ENCODE data around the gene PARP15.
"Not testable (repeated sequence)": the region's sequence is repeated elsewhere in the genome, so short reads cannot be mapped to it uniquely, and the experiment has no call there.

PARP15 gene

DNA sequence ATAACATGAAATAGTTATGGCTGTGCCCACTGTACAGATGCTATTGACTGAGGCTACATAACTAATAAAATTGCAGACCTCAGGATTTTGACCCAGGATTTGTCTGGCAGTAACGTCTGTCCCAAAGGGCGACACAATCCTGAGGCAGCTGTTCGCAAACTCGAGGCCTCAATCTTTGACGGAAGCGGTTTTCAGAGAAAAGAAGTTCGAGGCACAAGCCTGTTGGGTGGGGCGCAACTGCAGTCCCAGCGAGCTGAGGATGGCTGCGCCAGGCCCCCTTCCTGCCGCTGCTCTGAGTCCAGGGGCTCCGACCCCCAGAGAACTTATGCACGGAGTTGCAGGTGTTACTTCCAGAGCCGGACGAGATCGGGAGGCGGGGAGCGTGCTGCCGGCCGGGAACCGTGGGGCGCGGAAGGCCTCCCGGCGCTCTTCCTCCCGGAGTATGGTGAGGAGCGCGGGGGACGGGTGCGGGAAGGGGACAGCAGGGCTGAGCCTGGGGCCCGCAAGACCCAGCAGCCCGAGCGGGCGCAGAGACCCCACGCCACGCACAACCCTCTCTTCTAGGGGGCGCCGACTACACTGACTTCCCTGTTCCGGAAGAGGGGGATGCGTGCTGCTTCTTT is at the start of gene PARP15:
Gene PARP15 (plus strand): TSS at position 242 of the 623 bp plus-strand sequence. CDS start 18 bp downstream, at position 260.
- DNase-seq = no peak

- DNase-seq = no peak
Observed at GRCh38 chr3:122530164-122530563, 47.3 kb upstream of the PARP15 start.

- DNase-seq = no peak
Observed at GRCh38 chr3:122533480-122533879, 44.0 kb upstream of the PARP15 start.

DNA sequence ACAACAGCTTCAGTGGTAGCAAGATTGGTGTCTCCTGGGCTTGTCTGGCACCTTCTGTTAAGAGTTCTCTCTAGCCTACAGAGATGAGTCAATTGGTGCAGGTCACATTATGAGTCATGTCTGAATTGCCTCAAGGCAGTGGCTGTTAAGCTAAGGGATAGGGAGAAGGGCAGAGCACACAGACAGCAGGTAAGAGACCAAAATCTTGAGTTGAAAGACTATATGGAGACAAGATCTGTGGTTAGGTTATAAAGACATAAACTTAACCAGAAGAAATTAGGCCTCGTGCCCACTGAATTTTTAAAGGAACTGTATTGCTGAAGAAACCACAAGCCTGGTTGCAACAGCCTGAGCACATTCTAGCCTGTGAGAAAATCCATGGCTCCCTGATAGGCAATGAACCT is 43.5 kb upstream of the PARP15 start:
- DNase-seq = no peak

- DNase-seq = no peak
Observed at GRCh38 chr3:122535964-122536631, 41.4 kb upstream of the PARP15 start.

GRCh38 chr3:122536632-122537001 is 40.8 kb upstream of the PARP15 start:
- DNase-seq = no peak

GRCh38 chr3:122538956-122539490 is 38.4 kb upstream of the PARP15 start:
- DNase-seq = no peak

DNA sequence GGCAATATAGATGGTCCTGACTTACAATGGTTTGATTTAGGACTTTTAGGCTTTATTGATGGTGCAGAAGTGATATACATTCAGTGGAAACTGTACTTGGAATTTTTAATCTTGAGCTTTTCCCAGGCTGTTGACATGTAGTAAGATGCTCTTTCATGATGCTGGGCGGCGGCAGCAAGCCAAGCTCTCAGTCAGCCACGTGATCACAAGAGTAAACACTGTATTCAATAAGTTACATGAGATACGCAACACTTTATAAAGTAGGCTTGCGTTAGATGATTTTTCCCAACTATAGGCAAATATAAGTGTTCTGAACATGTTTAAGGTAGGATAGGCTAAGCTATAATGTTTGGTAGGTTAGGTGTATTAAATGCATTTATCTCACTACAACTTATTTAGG is 31.3 kb upstream of the PARP15 start:
- DNase-seq = no peak

DNA sequence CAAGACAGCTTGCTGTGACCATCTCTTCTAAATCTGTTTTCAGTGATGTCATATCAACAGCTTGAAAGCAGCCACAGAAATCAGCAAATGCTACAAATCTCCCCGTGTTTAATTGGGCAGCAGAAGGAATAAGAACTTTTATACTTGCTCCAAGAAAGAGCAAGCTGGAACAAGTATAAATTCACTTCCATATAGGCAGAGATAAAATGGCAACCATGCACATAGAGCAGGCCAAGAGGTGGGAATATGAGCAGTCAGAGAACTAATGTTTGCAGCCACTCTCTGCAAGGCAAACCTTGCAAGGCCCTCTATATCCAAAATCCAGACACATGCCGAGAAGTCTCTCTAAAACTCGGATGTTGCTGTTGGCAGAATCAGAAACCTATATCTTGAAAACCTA is 29.4 kb upstream of the PARP15 start:
- no peak for DNase-seq

- DNase-seq = no peak
Observed at GRCh38 chr3:122548619-122549018, 28.8 kb upstream of the PARP15 start.

DNA sequence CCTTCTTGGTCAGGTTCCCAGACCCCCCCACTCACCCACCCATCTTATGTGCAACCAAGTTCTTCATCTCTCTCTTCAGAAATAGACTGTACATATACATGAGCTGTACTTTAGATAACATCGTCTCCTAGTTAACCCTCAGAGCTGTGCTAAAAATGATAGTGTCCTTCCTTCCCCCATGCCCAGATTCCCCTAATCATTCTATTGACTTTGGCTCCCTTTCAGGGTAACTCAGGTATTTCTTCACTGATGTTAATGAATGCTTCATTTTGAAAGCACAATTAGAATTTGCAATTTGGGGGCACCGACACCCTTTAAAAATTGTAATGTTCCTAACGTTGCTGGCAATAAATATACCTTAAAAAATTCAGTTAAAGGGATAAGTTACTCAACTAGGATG is 24.3 kb upstream of the PARP15 start:
- DNase-seq = no peak

GRCh38 chr3:122555275-122556071 is 22.0 kb upstream of the PARP15 start:
- peak; percentile 6 for DNase-seq

GRCh38 chr3:122557356-122557755 is 20.1 kb upstream of the PARP15 start:
- DNase-seq = no peak

DNA sequence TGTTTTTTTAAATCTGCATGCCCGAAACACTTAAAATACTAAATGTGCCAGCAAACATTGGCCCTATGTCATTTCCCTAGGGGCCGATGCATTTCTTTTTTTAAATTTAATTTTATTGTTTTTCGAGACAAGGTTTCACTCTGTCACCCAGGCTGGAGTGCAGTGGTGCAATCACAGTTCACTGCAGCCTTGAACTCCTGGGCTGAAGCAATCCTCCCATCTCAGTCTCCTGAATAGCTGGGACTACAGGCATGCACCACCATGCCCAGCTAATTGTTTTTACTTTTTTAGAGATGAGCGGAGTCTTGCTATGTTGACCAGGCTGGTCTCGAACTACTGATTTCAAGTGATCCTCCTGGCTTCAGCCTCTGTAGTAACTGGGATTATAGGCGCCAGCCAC is 18.8 kb upstream of the PARP15 start:
- DNase-seq = no peak

DNA sequence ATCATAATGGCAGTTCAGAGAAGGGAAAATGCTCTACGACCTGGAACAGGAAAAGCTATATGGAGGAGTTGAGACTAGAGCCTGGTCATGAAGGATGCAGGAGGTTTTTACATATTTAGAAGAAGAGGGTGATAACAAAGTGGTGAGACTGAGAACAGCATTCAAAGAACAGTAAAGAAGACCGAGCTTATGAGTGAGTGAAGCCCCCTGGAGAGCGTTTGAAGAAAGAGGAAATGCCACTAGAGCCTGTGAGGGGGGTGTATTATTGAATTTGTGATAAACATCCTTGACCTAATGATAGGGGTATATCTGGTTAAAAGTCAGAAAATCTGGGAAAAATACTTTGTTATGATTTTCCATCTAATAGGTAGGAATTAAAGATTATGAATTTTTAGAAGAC is 17.5 kb upstream of the PARP15 start:
- no peak for DNase-seq

DNA sequence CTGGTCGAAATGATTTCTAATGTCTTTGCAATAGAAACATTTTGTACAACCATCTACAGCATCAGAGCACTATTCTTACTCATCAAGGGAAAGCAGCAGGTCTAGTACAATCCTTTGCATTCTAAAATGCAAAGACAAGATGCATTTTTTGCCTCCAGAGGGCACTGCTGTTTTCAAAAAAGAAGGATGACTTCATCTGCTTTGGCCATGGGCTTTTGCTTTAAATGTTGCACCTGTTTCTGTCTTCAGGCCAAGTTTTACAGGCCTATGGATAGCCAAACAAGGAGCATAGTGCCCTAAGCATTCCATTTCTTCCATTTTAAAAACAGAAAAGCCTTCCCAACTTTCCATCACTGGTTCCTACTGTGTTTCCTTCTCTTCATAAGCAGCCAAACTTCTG is 16.8 kb upstream of the PARP15 start:
- no peak for DNase-seq

- DNase-seq = no peak
Observed at GRCh38 chr3:122562923-122563716, 14.3 kb upstream of the PARP15 start.

GRCh38 chr3:122563717-122564025 is 13.8 kb upstream of the PARP15 start:
- DNase-seq = no peak

DNA sequence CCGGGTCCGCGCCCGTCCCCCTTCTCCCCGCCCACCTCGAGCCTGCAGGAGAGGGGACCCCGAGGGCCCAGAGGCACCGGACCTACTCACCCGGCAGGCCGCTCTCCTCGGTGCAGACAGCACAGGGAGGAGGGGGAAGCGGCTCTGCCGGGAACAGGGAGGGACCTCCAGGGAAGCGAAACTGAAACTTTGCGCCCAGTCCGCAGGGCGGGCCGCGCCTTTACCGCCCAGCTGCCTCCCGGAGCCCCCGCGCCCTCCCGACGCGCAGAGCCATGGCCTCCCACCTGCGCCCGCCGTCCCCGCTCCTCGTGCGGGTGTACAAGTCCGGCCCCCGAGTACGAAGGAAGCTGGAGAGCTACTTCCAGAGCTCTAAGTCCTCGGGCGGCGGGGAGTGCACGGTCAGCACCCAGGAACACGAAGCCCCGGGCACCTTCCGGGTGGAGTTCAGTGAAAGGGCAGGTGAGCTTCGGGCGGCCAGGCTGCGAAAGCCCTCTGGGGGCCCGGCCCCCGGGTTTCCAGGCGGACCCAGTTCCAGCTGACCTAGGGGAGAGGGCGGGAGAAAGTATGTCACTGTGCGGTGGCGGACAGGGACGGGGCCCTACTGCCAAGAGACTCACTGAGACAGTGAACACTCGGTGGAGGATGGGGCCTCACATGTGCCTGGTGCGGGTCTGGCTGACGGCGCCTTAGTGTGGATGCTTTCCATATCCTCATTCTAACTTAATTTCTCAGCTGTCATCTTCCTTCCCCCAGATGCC is 13.1 kb upstream of the PARP15 start, which contains the start of the genes DTX3L and PARP9:
Gene DTX3L (plus strand): TSS at position 184 of the 758 bp plus-strand sequence. CDS start 89 bp downstream, at position 273.
Gene PARP9 (minus strand): TSS at position 146 of the 758 bp plus-strand sequence. CDS start 4,680 bp downstream, outside the sequence.
- no peak for DNase-seq

GRCh38 chr3:122568131-122568530 is 9.3 kb upstream of the PARP15 start:
- DNase-seq = not testable (repeated sequence)

- no peak for DNase-seq
Observed at GRCh38 chr3:122568755-122569154, 8.7 kb upstream of the PARP15 start.

- DNase-seq = no peak
Observed at GRCh38 chr3:122572940-122573412, 4.5 kb upstream of the PARP15 start.
